GM21390 (cell line): ENCODE measurements around the gene EDEM3.

ENCODE experiments used
- ATAC-seq: cut with Tn5 transposase; IDR thresholded peaks from one replicate; pipeline ENCODE4 v1.9.1; 2021; ENCODE audit not compliant: unreplicated experiment

EDEM3 gene

DNA sequence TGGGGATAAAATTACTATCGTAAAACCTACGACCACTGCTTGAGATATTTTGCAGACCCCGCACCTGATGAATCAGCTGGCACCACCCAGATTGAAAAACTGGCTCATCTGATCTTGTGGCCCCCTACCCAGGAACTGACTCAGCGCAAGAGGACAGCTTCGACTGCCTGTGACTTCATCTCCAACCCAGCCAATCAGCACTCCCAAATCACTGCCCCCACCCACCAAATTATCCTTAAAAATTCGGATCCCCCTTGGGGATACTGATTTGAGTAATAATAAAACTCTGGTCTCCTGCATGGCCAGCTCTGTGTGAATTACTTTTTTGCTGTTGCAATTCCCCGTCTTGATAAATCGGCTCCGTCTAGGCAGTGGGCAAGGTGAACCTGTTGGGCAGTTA lies 81.4 kb downstream of the EDEM3 start:
- ATAC-seq, result no peak

DNA sequence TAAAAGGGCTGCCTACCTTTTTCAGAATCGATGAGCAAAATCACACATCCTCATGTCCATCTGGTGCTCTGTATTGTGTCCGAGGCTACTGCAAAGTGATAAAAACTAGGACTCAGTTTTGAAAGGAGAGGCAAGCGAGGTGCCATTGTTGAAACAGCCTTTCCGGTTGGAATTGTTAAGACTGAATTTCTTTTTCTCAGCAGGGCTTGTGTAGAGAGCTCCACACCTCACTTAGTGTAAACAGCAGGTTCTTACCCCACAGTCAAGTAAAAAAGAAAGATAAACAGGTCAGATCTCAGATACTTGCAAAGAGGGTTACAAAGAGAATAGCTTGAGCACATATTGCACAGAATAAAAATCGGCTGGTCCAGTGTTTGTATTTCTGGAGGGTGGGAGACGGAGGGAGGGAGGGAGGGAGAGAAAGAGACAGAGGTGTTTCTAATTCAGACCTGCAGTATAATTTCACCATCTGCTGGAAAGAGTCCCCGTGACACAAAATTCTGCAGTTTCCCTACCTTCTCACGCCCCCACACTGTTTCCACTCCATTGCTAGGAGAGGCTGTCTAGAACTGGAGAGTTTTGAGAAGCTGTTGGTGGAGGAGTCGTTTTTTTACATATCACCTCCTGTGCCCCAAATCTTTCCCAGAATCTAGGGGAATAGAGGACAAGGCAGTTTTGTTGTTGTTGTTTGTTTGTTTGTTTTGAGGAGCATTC lies 82.5 kb downstream of the EDEM3 start:
- no peak for ATAC-seq

DNA sequence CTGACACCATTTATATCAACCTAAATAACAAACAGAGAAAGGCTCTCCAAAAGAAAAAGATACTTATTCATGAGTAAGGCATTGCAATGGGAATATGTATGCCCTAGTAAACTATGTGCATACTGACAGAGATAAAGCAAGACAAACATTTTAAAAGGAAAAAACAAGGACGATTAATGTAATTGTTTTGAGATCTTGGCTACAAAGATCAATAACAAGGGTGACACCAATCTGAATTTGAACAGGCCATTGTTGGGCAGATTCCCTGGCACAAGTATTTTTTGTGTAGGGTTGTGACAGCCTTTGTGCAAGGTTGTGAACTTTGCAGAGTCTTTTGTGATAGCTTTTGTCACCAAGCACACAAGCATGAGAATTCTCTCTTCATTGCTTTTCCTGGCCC lies 85.3 kb downstream of the EDEM3 start:
- no peak for ATAC-seq

DNA sequence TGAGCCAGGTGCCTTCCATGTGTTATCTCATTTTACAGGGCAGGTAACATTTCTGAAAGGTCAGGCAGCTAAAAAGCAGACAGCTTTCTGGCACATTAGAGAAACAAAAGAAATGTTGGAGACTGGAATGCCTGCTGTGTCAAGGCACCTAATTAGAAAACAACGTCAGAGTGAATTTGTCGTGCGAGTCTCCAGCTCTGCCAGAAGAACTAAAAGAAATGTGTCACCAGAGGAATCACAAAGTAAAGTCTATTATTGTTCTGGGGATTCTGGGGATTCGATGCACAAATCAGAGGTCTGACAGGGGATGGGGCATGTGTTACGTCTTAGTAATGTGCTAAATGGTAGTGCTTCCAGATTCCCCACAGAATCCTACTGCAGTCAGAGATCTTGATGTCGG lies 89.3 kb downstream of the EDEM3 start:
- ATAC-seq, result no peak

DNA sequence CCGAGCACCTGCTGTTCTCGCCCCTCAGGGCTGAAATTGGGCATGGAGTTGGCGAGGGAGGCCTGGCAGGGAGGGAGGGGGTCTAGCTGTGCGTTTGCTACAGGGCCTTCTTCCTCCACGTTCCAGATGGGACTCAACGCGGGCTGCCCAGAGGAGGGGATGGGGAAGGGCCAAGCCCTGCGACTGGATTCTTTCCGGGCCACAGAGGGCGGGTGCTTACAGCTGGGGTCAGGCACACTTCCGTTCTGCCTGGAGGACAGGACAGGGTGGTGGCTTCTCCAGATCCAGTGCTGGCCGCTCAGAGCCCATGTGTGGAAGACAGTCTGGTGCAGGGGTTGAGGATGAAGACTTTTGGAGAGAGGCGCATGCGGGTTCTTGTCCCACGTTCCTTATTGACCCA lies 90.0 kb downstream of the EDEM3 start:
- no peak for ATAC-seq

DNA sequence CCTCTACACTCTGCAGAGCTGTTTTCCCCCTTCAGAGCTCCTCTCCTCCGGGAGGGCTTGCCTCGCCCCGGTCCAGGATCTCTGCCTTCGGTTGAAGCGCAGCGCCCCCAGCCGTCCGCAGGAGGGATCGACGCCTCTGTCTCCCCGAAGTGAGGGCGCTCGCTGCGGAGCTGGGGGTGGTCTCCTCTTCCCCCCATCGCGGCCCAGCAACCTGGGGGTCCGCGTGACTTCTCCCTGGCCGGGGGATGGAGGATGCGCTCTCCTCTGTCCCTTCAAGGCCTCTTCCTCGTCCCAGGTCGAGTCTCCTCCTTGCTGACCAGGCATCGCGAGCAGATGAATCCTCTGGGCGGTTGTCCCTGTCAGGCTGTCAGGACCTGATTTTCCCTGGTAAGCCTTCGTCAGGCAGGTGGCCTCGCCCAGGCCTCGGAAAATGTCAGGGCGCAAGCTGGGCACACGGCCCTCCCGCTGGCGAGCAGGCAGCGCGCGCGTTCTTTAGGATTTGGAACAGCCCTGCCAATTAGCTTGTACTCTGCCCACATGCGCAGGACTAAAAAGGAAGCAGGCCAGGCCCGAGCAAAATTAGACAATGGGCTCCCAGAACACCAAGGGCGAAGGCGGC lies 90.5 kb downstream of the EDEM3 start:
- ATAC-seq, result peak; percentile 78

DNA sequence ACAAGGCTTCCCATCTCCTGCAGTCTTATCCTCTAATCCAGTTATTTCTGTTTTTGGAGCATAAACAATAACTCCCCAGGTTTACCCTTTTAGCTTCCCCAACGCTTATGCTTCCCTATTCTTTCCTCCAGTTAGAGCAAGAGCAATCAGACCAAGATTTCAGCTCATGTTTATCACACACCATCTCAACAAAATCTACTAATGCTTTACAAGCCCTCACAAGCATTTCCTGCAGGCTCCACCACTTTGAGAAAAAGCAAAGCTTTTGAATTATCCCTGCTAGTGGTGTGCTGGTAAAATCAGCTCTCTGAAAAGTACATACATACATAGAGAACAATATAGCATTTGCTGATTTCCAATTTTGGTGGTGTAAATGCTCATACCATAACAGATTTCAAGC lies 92.9 kb downstream of the EDEM3 start:
- no peak for ATAC-seq

DNA sequence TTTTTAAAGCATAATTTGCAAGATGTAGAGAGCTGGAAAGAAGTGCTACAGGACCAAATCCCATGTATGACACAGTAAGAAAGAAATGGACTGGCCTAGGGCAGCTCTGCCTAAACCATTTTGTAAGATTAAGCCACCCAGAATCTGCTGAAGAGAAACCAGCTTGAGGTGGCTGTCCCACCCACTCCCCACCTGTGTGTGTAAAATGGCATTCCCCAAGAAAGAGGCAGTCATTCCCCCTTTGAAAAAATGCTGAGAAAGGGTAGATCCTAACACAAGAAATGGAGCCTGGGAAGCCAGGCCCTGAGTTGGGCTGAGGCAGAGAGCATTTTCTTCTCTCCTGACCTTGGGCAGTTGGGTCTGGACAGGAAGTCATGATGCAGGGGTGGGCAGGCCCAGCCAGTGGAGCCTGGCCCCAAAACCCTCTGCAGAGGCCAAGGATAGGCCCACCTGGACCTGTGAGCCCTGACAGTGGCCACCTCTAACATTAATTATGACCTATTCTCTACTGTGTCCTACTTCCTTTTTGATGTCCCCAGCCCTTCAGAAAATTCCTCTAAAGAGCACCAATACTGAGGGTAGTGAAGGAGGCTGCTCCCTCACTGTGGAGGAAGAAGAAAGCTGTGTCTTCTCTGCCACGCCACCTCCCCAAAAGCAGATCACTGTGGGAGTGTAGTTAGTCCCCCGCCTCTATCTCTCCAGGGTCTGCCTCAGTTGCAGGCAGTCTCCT lies 94.0 kb downstream of the EDEM3 start:
- no peak for ATAC-seq

DNA sequence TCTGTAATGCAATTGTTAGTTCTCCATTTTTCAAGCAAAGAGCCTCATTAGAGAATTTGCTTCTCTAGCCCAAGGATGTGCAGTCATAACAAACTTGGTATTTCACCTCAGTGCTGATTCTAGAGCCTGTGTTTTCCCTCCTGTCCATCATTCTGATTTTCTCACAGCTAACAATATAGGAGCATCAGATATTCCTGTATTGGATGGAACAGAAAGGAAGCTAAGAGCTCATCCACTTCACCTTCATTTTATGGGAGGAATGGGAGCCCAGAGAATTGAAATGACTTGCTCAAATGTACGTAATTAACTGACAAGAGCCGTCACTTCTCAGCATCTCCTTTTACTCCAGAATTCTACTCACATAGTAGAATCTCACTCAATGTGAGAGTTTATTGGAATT lies 96.6 kb downstream of the EDEM3 start:
- ATAC-seq, result no peak

DNA sequence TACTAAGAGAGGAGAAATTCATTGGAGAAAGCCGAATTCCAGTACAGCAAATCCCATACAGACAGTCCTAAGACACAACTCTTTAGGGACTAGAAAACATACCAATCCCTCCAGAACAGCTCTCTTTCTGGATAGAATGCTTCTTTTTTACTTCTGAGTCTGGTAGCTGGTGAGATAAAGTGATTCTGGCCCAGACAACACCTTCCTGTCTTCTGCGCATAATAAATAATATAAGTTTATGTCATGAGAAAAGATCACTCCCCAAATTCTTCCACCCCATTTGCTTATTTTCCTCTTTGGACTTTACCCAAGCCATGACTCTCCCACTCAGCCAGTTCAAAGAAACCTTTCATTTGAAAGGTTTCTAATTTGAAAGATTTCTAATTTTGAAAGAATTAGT lies 98.4 kb downstream of the EDEM3 start:
- ATAC-seq, result no peak

DNA sequence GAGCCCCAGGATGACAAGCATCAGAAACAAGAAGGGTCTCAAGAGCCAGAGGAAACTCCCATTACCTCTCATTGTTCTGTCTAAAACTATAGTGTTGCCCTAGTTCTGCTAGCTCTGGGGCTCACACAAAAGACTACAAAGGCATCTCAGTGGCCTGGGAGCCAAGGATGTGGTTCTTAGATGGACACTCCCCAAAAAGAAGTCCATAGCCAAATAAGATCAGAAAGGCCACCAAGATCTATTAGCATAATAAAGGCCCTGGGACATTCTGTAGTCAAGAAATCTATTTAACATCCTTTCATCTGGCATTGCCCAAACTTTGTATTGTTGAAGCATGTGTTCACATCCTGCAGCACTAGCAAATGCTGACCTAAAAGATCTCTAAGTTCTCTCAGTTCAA lies 99.5 kb downstream of the EDEM3 start:
- ATAC-seq, result no peak

DNA sequence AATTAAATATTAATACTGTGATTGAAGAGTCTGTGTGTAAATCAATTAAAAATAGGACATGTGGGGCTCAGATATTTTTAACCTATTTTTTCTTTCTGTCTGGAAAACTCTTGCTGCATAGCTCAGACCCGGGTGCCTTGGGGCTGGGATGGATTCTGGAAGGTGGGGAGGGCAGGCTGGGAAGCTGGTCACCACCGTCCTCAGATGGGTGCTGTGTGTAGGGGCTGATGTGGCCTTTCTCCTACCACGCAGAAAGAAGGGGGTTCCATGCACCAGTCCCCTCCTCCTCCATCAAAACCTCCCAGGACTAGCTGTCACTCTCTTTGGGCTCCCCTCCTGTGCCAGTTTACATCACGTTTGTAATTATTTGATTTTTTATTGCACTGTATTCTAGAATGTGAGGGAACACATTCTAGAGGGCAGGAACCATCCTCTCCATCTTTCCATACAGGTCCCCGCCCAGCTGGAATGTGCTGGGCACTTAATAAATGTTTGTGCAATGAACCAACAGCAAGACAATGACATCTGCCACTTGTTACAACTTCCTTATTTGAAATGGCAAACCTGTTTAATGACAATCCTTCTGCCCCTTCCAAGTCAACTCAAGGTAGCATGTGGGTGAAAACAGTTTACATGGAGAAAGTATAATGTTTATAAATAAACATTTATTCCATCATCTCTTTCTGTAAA lies 104.3 kb downstream of the EDEM3 start:
- ATAC-seq, result no peak

DNA sequence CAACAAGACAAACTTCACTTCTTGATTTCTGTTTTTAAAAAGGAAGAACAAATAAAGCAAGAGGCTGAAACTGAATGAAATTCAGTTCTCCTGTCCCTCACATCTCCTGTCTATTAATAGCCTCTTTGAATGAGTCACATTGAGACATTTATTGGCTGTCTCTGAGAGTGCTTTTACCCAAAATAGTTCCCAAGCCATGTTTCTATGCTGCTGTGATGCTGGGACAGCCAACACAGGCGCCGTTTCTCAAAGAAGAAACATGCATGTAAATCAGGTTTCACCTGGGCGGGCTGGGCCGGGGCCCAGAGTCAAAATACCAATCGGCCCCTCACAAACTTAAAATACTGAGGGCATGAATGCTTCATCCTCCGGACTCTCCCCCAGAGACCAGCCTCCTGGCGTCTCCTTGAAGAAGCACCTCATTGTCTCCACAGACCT lies 105.2 kb downstream of the EDEM3 start:
- peak; percentile 97 for ATAC-seq

DNA sequence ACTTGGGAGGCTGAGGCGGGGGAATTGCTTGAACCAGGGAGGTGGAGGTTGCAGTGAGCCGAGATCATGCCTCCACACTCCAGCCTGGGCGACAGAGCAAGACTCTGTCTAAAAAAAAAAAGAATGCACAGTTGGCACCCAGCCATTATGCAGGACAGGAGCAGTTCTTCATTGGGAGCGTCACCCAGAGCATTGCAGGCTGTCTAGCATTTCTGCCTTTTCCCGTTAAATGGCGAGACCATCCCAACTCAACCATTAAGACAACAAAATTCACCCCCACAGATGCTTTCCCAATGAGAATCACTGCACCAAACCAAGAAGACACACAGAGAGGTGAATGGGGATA lies 105.8 kb downstream of the EDEM3 start:
- ATAC-seq, result no peak

DNA sequence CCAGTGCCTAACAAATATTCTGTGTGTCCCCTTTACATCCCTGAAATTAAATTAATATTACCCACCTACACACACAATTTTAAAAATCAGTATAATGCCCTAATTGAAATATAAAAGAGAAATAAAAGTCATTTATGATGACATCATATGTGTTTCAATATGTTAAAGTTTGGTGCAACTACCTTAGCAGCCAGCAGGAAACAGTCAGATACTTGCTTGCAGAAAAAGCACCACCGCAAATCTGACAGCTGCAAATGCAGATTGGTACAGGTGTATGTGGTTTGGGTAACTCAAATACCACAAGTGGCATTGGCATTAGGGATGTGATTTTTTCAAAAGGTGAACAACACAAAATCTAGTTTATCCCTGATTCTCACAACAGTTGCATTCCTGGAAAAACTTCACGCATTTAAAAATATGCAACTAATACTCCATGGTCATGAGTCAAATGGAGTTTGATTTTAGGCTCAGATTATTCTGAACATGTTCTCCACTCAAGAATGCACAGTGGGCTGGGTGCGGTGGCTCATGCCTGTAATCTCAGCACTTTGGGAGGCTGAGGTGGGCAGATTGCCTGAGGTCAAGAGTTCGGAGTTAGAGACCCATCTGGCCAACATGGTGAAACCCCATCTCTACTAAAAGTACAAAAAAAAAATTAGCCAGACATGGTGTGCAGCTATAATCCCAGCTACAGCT lies 106.3 kb downstream of the EDEM3 start:
- ATAC-seq, result no peak

DNA sequence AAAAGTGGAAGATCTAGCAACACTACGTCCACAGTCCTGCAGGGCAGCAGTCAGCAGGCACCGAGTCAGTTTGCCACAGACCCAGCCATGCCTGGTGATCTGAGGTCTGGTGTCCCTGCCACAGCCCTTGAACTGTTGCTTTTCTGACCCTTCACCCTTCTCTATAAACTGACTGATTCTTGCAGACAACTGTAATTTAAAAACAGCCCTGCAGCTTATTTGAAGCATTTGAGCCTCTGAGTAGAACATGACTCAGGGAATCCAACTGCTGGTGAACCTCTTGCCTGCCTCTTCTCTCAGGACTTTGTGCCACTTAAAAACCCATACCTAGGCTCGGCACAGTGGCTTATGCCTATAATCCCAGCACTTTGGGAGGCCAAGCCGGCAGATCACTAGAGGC lies 107.2 kb downstream of the EDEM3 start:
- no peak for ATAC-seq

DNA sequence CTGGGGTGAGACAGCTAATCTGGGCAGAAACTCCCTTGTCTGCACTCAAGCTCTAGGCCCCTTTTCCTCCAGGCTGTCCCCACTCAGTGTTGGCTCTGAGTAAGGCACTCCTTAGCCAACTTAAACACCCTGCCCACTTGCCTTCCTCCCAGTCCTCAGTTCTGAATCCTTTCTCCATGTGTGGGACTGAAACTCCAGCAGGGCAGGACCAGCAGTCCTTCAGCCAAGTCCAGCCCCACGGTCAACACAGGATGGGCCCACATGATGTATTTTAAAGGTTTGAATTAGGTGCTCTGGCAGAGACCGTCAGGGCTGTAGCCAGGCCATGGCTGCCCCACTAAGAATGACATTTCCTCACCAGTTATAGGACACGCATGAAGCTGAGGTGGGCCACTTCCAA lies 107.8 kb downstream of the EDEM3 start:
- no peak for ATAC-seq

DNA sequence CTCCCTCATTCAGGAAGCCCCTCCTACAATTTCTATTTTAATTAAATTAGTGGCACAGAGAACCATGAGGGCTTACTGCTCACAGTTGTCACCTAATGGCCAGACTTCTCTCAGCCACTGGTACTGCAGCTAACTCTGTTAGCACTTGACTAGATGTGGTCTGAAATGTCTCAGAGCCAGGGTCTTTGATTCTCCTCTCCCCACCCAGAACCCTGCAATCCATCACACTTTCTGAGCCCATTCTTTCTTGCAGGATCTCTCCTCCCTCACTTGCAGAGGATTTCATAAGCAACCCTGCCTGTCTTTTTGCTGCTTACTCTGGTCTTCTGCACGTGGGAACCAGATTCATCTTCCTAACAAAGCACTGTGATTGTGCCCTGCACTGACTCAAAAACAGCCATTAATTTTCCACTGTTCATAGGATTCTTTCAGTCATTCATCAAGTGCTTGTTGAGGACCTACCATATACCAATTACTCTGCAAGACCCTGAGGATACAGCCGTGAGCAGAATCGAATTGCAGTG lies 108.4 kb downstream of the EDEM3 start:
- ATAC-seq, result no peak

DNA sequence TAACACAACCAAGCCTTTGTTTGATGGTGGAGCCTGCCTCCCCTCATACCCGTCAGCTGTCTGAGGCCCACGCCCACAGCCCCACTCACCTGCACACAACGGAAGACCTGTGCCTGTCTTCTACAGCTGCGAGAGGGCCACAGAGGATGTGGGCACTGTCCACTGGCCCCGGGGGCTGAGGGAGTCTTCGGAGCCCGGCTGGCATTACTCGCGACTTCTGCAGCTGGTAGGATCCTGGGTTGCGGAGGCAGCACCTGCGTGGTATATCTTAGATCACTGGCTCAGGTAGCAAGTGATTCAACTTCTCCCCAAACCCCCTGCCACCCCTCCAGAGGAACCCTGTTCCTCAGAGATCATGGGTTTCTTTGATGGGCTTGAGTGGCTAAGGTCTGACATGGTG lies 109.9 kb downstream of the EDEM3 start:
- no peak for ATAC-seq

DNA sequence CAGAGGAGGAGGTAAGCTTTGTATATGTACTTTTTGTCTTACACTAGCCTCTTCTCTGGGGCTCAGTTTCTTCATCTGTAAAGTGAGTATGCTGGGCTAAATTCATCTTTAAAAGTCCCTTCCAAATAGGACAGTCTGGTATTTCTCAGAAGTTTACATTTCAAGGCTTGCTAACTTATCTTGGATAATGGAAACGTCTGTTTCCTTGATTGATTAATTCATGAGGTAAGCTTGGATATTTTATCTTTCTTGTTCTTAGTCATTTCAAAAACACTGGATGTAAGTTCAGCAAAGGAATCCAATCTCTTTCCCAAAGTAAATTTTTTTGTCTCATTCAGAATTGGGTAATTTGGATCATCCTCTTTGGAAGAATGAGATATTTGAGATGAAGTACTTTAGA lies 111.0 kb downstream of the EDEM3 start:
- ATAC-seq, result no peak

DNA sequence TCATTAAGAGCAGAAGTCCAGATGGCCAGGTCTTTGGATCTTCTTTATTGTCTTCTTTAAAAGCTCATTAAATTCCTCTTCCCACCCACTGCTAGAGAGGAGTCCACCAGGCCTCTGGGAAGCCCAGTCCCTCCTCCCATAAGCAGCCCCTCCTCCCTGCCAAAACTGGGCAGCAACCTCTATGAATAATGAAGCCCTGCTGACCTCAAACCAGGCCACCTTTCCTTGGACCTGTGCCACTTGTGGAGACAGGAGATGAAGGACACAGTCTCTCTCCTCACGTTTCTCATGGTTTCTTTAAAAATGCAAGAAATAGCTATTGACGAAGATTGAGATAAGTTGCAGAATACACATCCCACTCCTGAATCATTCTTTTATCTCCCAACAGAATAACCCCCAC lies 112.8 kb downstream of the EDEM3 start:
- ATAC-seq, result no peak
